Measurements from ENCODE around the gene NTN1. TPM values are rescaled to one million over a fixed set of nuclear protein-coding genes. Genes with fewer than 3 reads are reported as not detected.
A peak's percentile ranks its signal among the peaks of the same experiment; 100 is the strongest.

The NTN1 gene
- total RNA-seq, 1 donor: under 0.01 TPM

GRCh38 chr17:9224485-9224884, 203.2 kb downstream of the NTN1 start:
- H3K4me3 ChIP-seq (ENCODE audit: low read depth, low read length): no peak overlapping the region

GRCh38 chr17:9225305-9226101, 204.2 kb downstream of the NTN1 start:
- no peak for DNase-seq (ENCODE audit: low read depth)
- no peak for TF ChIP-seq CTCF (IDR thresholded peaks at IDR 0.05; ENCODE audit: insufficient read depth, low read depth, low read length)
- no peak overlapping the region for H3K4me3 ChIP-seq (ENCODE audit: low read depth, low read length)

More at GRCh38 chr17:9224485-9224884, 203.2 kb downstream of the NTN1 start:
- no peak for TF ChIP-seq CTCF (IDR thresholded peaks at IDR 0.05; ENCODE audit: insufficient read depth, low read depth, low read length)
- DNase-seq (ENCODE audit: low read depth): no peak

DNA sequence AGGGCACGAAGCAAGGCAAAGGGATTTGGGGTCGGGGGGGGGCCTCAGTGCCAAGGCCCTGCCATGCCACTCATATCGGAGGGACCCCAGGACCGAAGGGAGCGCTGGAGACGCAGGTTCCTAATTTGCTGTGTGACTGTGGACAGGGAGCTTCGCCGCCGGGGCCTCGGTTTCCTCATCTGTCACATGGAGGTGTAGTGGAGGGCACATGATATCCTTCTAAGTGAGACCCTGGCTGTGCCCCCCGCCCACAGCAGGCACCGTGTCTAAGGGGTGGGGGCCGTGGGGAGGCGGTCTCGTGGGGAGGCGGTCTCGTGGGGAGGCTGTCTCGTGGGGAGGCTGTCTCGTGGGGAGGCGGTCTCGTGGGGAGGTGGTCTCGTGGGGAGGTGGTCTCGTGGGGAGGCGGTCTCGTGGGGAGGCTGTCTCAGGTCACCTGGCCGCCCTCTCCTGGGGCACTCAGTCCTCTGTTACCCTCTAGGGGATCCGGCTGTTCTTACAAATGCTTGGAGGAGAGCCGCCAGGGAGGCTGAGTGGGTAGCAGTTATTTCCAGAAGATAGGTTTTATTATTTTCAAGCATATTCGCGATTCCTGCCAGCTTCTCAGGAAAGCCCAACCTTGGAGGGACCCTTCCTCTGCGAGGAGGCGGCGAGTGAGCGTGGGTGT, 205.0 kb downstream of the NTN1 start:
- no peak for DNase-seq (ENCODE audit: low read depth)
- TF ChIP-seq CTCF (IDR thresholded peaks at IDR 0.05; ENCODE audit: insufficient read depth, low read depth, low read length): no peak
- no peak overlapping the region for H3K4me3 ChIP-seq (ENCODE audit: low read depth, low read length)

- DNase-seq (ENCODE audit: low read depth): no peak
- no peak overlapping the region for H3K4me3 ChIP-seq (ENCODE audit: low read depth, low read length)
- TF ChIP-seq CTCF (IDR thresholded peaks at IDR 0.05; ENCODE audit: insufficient read depth, low read depth, low read length): no peak
Observed at GRCh38 chr17:9226794-9227135, 205.5 kb downstream of the NTN1 start.

- TF ChIP-seq CTCF (IDR thresholded peaks at IDR 0.05; ENCODE audit: insufficient read depth, low read depth, low read length): no peak
- DNase-seq (ENCODE audit: low read depth): no peak
- H3K4me3 ChIP-seq (ENCODE audit: low read depth, low read length): no peak overlapping the region
Observed at GRCh38 chr17:9227819-9228407, 206.6 kb downstream of the NTN1 start.

- TF ChIP-seq CTCF (IDR thresholded peaks at IDR 0.05; ENCODE audit: insufficient read depth, low read depth, low read length): no peak
- peak; percentile 57 for DNase-seq (ENCODE audit: low read depth)
- H3K4me3 ChIP-seq (ENCODE audit: low read depth, low read length): no peak overlapping the region
Observed at GRCh38 chr17:9228408-9229159, 207.3 kb downstream of the NTN1 start.
